Fibroblast of lung (primary cell): ENCODE measurements around the gene PRKCA. TPM values are rescaled to one million over a fixed set of nuclear protein-coding genes. Genes with fewer than 3 reads are reported as not detected.
A peak's percentile ranks its signal among the peaks of the same experiment; 100 is the strongest.

Source experiments
- DNase-seq, 2 donors: peaks; one replicate each; pipeline versions ENCODE4 v3.0.0 to v3.0.0-alpha.2; 2010; ENCODE audit warnings: low read depth in 2 of 2
- H2AFZ ChIP-seq: 2 replicates; pipeline ENCODE4 v1.5.1; 2012; ENCODE audit warnings: low read length, control low read depth, inconsistent platforms
- H3K27ac ChIP-seq: 2 replicates; pipeline ENCODE4 v1.5.1; 2011; ENCODE audit warnings: low read length, control low read depth; ENCODE audit not compliant: insufficient read depth
- H3K27me3 ChIP-seq: 2 replicates; pipeline ENCODE4 v1.5.1; 2011; ENCODE audit warnings: mild to moderate bottlenecking, low read length; ENCODE audit not compliant: control insufficient read depth, insufficient read depth
- H3K36me3 ChIP-seq: 2 replicates; pipeline ENCODE4 v1.5.1; 2011; ENCODE audit warnings: low read length; ENCODE audit not compliant: control insufficient read depth, insufficient read depth
- H3K4me1 ChIP-seq: 2 replicates; pipeline ENCODE4 v1.5.1; 2011; ENCODE audit warnings: low read length; ENCODE audit not compliant: control insufficient read depth, insufficient read depth; ENCODE audit errors: extremely low read depth
- H3K4me2 ChIP-seq: 2 replicates; pipeline ENCODE4 v1.5.1; 2011; ENCODE audit warnings: low read length, control low read depth; ENCODE audit not compliant: insufficient read depth; ENCODE audit errors: extremely low read depth
- H3K4me3 ChIP-seq, 4 experiments: fragments of 200-600 bp in 1 of 4; sonication (generic) in 1 of 4; replicated peaks in 1 of 4; 2 replicates each; pipeline ENCODE4 v1.5.1; 2011 to 2016; ENCODE audit warnings: low read length in 4 of 4, low read depth in 3 of 4, mild to moderate bottlenecking in 3 of 4, control low read depth in 2 of 4, inconsistent platforms in 1 of 4, mixed read lengths in 1 of 4; ENCODE audit not compliant: insufficient read depth in 1 of 4; ENCODE audit errors: control extremely low read depth in 1 of 4
- H3K79me2 ChIP-seq: 2 replicates; pipeline ENCODE4 v1.5.1; 2012; ENCODE audit warnings: mild to moderate bottlenecking, low read length, inconsistent platforms; ENCODE audit not compliant: control insufficient read depth, insufficient read depth
- H3K9ac ChIP-seq: 2 replicates; pipeline ENCODE4 v1.5.1; 2011; ENCODE audit warnings: mild to moderate bottlenecking, low read length, control low read depth; ENCODE audit not compliant: insufficient read depth
- H3K9me3 ChIP-seq: 2 replicates; pipeline ENCODE4 v1.5.1; 2012; ENCODE audit warnings: low read depth, low read length; ENCODE audit not compliant: control insufficient read depth, insufficient read depth
- H4K20me1 ChIP-seq: 2 replicates; pipeline ENCODE4 v1.5.1; 2011; ENCODE audit warnings: low read length; ENCODE audit not compliant: control insufficient read depth, insufficient read depth; ENCODE audit errors: extremely low read depth
- EZH2 ChIP-seq: IDR thresholded peaks from 2 replicates; pipeline ENCODE4 v1.5.1; 2012; ENCODE audit warnings: low read length, control low read depth, mild to moderate bottlenecking; ENCODE audit errors: missing control alignments
- polyA plus RNA-seq, 2 donors: library from polyadenylated mRNA; depleted of rRNA in 1 of 2; stranded (reverse) in 1 of 2; unstranded in 1 of 2; fragments of >200 nt; gene quantifications; 2 replicates each; pipeline ENCODE4 v1.2.1, GENCODE V29; 2011 to 2012; ENCODE audit warnings: missing spikeins in 1 of 2
- total RNA-seq: library from RNA; depleted of rRNA; stranded (reverse); fragments of >200 nt; gene quantifications from 2 replicates; pipeline ENCODE4 v1.2.1, GENCODE V29; 2014
- TF ChIP-seq, protein P1 (sequence below), 2 donors: IDR thresholded peaks in 1 of 2; conservative IDR thresholded peaks in 1 of 2; 1 replicate in 1 of 2; 2 replicates in 1 of 2; pipeline ENCODE4 v1.5.1; 2011 to 2012; ENCODE audit warnings: low read length in 2 of 2, control low read depth in 1 of 2, inconsistent platforms in 1 of 2, low read depth in 1 of 2, mild to moderate bottlenecking in 1 of 2

The PRKCA gene
- total and polyA plus RNA-seq, 2 donors (not counting 1 experiment from before 2014, with no cell fraction given), result 34.0 to 74.2 TPM

- H3K4me1 ChIP-seq, result no peaks in the 10 kb centered on the region
- no peaks in the 10 kb centered on the region for H3K79me2 ChIP-seq
- H3K9me3 ChIP-seq, result no peaks in the 10 kb centered on the region
- H3K27me3 ChIP-seq, result no peaks in the 10 kb centered on the region
- no peak overlapping the region for H2AFZ ChIP-seq
- peak in 1 of 2 donors; percentile 64 for DNase-seq
- no peak overlapping the region for H3K9ac ChIP-seq
- H4K20me1 ChIP-seq, result no peaks in the 10 kb centered on the region
- no peak overlapping the region for H3K27ac ChIP-seq
- no peak for TF ChIP-seq EZH2
- TF ChIP-seq, protein P1, sequence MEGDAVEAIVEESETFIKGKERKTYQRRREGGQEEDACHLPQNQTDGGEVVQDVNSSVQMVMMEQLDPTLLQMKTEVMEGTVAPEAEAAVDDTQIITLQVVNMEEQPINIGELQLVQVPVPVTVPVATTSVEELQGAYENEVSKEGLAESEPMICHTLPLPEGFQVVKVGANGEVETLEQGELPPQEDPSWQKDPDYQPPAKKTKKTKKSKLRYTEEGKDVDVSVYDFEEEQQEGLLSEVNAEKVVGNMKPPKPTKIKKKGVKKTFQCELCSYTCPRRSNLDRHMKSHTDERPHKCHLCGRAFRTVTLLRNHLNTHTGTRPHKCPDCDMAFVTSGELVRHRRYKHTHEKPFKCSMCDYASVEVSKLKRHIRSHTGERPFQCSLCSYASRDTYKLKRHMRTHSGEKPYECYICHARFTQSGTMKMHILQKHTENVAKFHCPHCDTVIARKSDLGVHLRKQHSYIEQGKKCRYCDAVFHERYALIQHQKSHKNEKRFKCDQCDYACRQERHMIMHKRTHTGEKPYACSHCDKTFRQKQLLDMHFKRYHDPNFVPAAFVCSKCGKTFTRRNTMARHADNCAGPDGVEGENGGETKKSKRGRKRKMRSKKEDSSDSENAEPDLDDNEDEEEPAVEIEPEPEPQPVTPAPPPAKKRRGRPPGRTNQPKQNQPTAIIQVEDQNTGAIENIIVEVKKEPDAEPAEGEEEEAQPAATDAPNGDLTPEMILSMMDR (conservative IDR thresholded peaks at IDR 0.05 in 1 of 2, IDR thresholded peaks at IDR 0.05 in 1 of 2; ENCODE audit: low read depth in 1 of 2, low read length in 2 of 2), result no peak
- H3K4me3 ChIP-seq, result no peak overlapping the region
- H3K4me2 ChIP-seq, result no peak overlapping the region
- peaks cover 3% of the 10 kb centered on the region for H3K36me3 ChIP-seq
Observed at GRCh38 chr17:66702106-66702936, 399.9 kb downstream of the PRKCA start.

DNA sequence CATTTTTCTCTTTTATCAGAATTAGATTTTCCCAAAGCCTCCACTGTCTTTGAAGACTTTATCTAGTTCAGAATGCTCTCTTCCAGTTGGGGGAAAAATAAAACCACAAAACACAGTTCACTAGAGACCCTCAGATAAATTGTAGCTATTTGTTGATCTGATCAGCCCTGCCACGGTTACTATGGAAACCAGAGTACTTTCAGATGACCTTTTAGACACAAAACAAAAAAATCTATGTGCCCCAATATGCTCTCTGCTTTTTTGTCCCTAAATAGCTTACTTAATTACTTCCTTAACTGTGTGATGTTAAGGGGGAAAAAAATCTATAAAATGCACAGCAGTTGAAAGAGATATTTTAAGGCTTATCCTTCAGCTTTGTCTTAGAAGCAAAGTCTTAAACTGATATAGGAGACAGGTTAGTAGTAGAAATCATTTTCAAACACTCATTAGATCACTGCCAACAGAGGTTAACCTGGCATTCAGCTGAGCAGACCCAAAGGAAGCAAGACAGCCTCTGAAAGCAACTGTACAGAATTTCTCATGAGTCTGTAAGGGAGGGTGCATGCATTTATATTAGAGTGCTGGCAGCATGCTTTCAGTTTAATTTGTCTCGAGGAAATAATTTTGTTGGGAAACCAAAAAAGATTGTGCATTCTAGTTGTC is 402.6 kb downstream of the PRKCA start:
- no peak for TF ChIP-seq EZH2
- TF ChIP-seq, protein P1 (conservative IDR thresholded peaks at IDR 0.05 in 1 of 2, IDR thresholded peaks at IDR 0.05 in 1 of 2; ENCODE audit: low read depth in 1 of 2, low read length in 2 of 2), result no peak
- Histone ChIP-seq H3K27ac (no peak overlapping the region), H4K20me1 (no peaks in the 10 kb centered on the region), H3K4me3 (no peak overlapping the region), H3K9me3 (no peaks in the 10 kb centered on the region), H3K36me3 (no peaks in the 10 kb centered on the region), H3K27me3 (no peaks in the 10 kb centered on the region), H3K9ac (no peak overlapping the region), H3K4me1 (no peaks in the 10 kb centered on the region), H3K79me2 (no peaks in the 10 kb centered on the region), H3K4me2 (no peak overlapping the region), H2AFZ (no peak overlapping the region)
- no peak for DNase-seq

DNA sequence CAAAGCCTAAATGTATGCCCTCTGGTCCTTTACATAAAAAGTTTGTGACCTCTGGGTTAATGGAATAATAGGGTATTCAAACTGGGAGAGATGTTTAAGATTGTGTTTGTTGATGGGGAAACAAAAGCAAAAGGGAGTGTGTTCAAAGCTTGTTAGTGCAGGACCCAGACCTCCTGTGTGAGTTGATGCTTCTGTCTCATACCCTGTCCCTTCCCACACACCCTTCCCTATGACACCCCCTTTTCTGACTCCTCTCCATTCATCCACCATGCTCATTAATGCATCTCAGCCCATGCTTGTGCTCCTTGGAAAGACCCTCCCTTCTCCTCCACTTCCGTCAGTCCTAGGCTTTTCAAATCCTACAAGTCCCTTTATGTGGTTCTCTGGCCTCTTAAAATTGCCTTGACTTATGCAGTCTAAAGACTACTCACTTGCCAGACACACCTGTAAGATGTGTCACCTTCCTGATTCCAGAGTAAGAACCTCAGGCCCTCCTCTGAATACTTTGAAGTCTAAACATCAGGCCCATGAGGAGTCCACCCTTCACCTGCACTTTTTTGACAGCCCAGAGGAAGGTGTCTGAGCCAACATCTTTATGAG is 404.5 kb downstream of the PRKCA start:
- no peak overlapping the region for H2AFZ ChIP-seq
- H3K4me1 ChIP-seq, result no peaks in the 10 kb centered on the region
- no peaks in the 10 kb centered on the region for H4K20me1 ChIP-seq
- no peaks in the 10 kb centered on the region for H3K36me3 ChIP-seq
- H3K27me3 ChIP-seq, result no peaks in the 10 kb centered on the region
- no peak overlapping the region for H3K4me3 ChIP-seq
- no peaks in the 10 kb centered on the region for H3K79me2 ChIP-seq
- H3K27ac ChIP-seq, result no peak overlapping the region
- no peak for TF ChIP-seq EZH2
- TF ChIP-seq, protein P1 (conservative IDR thresholded peaks at IDR 0.05 in 1 of 2, IDR thresholded peaks at IDR 0.05 in 1 of 2; ENCODE audit: low read depth in 1 of 2, low read length in 2 of 2), result no peak
- no peak overlapping the region for H3K4me2 ChIP-seq
- H3K9me3 ChIP-seq, result no peaks in the 10 kb centered on the region
- H3K9ac ChIP-seq, result no peak overlapping the region
- no peak for DNase-seq
